COR-L47 (cell line): ENCODE data around the gene ASIP.

ENCODE experiments used
- DNase-seq: peaks from one replicate; lab custom pipeline; 2025; lab: John Stamatoyannopoulos, UW

The ASIP gene

GRCh38 chr20:34312024-34312460 lies 70.8 kb downstream of the ASIP start:
- no peak for DNase-seq

- DNase-seq: peak; percentile 82
Measured at GRCh38 chr20:34312544-34313217, 71.5 kb downstream of the ASIP start.

DNA sequence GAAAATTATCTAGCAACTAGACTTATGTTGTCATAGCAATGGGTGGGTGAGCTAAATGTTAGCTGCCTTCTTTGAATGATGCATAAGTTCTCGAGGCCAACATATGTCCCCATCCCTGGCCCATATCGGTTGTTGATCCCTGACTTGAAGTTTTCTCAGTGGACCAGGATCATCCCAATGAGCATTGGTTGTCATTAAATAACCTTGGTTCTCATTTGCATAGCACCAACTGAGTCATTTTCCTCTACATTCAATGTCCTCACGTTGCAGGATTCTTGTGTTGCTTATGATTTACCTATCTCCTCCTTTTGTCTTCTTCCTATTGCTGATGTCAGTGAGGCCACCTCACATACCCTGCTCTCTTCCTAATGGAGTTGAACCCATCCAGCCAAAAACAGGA lies 74.0 kb downstream of the ASIP start:
- DNase-seq: no peak

- DNase-seq: no peak
Measured at GRCh38 chr20:34316196-34316814, 75.1 kb downstream of the ASIP start.
